Muscle of arm (tissue), 12 donors: ENCODE data around the gene USP24. TPM values are rescaled to one million over a fixed set of nuclear protein-coding genes. Genes with fewer than 3 reads are reported as not detected.
A peak's percentile ranks its signal among the peaks of the same experiment; 100 is the strongest.

Source experiments
- DNase-seq: peaks from one replicate; pipeline ENCODE4 v3.0.0-alpha.2; 2013
- polyA plus RNA-seq, 12 donors: library from polyadenylated mRNA; unstranded; fragments of 120-200 nt; gene quantifications; one replicate each; pipeline ENCODE4 v1.2.1, GENCODE V29; 2013; ENCODE audit not compliant: insufficient read length in 12 of 12

Gene USP24
- polyA plus RNA-seq, 12 donors: 27.3 to 68.2 (median 45.9) TPM; not detected in 1

- DNase-seq: no peak
Measured at GRCh38 chr1:55164906-55165305, 50.3 kb downstream of the USP24 start.

- no peak for DNase-seq
Measured at GRCh38 chr1:55159571-55159970, 55.6 kb downstream of the USP24 start.

- DNase-seq: no peak
Measured at GRCh38 chr1:55156608-55157007, 58.6 kb downstream of the USP24 start.

GRCh38 chr1:55156093-55156492 lies 59.1 kb downstream of the USP24 start:
- DNase-seq: no peak

DNA sequence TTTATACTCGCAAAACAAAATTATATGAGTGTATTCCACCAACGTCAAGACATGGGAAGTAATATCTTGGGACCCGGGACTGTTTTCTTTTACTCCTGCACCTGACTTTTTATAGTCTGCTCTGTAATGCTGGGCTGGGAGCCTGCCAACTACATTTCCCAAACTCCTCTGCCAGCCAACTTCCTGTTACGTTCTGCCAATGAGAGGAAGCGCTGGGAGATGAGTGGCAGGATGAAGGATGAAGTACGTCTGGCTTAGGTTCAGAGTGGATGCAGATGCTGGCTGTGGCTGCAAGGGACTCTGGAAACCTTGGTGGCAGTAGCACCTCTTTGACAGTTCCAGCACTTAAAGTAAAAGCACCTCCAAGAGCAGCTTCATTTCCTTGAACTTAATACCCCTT lies 59.6 kb downstream of the USP24 start:
- DNase-seq: peak; percentile 5

- DNase-seq: no peak
Measured at GRCh38 chr1:55154616-55155015, 60.5 kb downstream of the USP24 start.

DNA sequence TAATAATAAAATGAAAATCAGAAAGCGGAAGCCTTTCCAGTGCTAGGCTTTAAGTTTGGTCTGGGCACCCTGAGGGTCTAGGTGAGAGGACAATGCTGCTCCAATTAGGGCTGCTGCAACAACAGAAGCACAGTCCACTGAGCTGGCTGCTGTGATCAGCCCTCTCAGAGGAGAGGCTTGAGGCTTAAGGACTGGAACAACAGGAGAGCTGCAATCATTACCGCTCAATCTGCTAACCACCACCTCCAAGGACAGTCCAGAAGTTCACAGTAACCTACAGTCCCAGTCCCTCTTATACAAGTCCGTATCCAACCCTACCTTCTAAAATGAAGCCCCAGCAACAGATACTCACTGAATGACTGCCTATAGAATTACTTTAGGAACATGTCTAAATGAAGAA lies 62.1 kb downstream of the USP24 start:
- DNase-seq: no peak

DNA sequence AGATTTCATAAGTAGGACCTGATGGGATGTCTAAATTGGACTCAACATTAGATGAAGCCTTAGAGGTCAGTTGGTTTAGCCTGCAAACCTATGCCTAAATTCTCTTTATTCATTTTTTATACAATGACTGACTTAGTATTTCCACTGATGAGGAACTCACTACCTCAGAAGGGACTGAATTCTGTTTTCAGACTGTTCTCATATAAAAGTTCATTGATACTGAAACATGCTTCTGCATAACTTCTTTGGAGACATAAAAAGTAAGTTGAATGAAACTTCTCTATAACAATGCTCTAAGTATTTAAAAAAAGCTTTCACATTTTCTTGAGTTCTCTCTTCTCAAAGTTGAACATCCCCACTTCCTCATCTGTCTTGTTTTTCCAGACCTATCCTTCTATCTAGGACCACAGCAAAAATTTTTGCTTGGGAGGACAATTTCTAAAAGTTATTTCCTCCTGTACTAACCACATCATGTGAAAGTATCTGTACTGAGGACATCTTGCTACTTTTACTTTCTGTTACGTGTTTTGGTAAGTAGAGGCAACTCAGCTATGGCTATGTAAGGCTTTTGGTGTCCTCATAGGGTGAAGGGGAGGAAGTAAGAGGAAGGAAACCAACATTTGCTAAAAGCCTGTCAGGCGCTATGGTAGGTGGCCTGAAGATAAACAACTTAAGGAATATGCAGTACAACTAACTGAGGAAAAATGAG lies 64.1 kb downstream of the USP24 start:
- no peak for DNase-seq

GRCh38 chr1:55148676-55149075 lies 66.5 kb downstream of the USP24 start:
- no peak for DNase-seq

- DNase-seq: no peak
Measured at GRCh38 chr1:55147524-55147923, 67.6 kb downstream of the USP24 start.

DNA sequence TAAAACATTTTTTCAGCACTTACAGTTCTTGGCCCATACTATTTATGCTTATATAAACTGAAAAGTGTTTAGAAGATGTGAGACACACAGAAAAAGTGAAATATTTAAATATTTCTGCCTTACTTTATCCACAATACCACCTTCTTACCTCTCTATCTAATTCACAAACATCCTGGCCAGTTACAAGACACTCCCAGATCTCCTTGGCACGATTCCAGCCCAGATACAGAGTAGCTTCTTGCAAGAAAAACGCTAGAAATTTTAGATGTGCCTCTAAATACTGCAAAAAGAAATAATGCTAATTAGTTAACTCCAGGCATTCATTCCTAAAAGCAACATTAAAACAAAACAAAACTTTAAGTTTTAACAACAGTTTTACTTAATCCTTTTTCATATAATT lies 68.4 kb downstream of the USP24 start:
- peak; percentile 7 for DNase-seq

DNA sequence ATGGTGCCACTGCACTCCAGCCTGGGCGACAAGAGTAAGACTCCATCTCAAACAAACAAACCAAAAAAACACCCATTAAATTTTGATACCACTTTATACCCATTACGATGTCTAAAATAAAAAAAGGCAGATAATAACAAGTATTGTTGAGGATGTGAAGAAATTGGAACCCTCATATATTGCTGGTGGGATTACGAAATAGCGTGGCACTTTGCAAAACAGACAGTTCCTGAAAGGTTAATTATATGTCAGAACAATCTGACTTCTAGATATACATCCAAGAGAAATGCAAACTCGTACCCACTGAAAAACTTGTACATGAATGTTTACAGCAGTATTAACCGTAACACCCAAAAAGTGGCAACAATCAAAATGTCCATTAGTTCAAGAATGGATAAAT lies 70.3 kb downstream of the USP24 start:
- no peak for DNase-seq

DNA sequence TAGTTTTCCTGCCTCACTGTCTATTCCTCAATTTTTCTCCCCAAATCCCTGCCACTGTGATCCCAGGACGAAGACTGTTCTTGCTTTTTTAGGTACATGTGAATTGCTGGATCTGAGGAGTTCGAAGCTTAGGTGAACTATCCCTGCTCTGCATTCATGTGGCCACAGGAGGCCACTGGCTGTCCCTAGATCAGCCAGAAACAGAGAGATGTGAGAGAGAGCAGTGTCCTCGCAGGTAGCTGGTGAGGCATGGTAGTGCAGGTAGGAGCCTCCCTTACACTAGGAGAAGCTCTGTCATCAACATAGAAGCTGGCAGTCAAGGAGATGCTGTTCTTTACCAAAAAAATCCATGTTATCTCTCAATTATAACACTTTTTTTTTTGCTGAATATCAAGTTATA lies 71.5 kb downstream of the USP24 start:
- DNase-seq: no peak

- DNase-seq: no peak
Measured at GRCh38 chr1:55141295-55141893, 73.8 kb downstream of the USP24 start.

DNA sequence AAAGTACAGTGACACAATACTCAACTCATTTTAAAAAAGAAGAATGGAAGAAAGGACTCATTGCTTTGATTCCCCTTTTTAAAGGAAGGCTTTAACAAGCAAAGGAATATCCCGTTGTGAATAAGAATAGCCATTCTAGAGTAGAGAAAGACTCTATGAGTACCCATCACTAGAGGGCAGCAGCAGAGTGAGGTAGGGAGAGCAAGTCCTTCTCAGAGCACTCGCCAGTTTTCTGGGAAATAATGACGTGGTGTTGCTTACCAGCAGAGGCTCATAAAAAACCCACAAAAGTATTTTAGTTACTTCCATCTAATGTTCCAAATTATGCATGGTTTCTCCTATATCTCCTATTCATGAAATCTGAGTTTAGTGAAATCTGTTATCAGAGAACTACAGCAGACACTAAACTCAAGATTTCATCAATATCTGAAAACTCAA lies 74.6 kb downstream of the USP24 start:
- DNase-seq: peak; percentile 87

GRCh38 chr1:55140137-55140536 lies 75.0 kb downstream of the USP24 start:
- DNase-seq: no peak

DNA sequence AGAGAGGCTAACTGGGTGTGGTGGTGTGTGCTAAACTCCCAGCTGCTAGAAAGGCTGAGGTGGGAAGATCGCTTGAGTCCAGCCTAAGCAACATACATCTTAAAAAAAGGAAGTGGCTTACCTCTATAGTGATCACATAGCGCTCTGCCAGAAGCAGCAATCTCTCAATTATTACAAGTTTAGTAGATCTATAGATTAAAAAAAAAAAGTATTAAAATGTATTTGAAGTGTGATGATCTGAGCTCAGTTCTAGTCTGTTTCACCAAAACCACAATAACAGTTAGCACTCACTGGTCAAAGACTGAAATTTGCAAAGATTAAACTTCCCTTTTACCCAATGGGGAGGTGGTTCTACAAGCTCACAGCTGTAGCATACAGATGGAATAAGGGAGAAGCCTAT lies 76.3 kb downstream of the USP24 start:
- no peak for DNase-seq

- no peak for DNase-seq
Measured at GRCh38 chr1:55134152-55134808, 80.9 kb downstream of the USP24 start.

DNA sequence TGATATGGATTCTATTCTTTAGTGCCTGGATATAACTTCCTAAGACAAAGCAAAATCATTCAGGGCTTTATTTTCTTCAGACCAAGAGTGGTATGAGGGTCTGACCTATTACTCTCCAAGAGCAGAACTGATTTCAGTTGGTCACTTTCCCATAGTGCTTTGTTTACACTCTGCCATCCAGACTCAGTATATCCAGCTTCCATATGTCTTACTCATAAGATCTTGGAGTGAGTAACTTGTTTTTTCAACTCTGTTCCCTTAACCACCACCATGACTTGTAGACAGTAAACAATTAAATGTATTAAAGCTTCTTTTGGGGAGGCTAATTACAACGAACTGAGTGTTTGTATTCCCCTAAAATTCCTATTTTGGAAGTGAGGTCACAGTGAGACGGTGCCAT lies 83.4 kb downstream of the USP24 start:
- no peak for DNase-seq

GRCh38 chr1:55131218-55131617 lies 83.9 kb downstream of the USP24 start:
- DNase-seq: no peak

DNA sequence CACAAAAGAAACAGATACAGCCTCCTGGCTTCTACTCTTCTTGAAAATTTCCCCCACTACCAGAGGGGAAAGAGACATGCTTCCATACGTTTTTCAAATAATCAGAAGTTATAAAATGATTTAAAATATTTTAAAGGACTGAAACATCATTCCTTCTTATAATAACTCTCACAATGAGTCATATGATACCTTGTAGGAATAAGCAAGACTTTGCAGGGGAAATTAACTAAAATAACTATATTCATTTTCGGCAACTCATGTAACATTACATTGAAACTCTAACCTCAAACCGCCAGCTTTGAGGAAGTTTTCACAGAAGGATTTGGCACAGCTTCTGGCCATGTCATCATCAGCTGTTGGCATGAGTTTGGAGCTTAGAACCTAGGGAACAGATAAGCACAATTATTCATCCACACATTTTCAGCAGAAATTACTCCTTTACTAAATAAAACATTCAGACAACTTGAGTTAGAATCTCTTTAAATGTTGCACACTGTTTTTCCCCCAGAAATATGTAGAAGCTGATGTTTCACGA lies 85.9 kb downstream of the USP24 start:
- DNase-seq: no peak

DNA sequence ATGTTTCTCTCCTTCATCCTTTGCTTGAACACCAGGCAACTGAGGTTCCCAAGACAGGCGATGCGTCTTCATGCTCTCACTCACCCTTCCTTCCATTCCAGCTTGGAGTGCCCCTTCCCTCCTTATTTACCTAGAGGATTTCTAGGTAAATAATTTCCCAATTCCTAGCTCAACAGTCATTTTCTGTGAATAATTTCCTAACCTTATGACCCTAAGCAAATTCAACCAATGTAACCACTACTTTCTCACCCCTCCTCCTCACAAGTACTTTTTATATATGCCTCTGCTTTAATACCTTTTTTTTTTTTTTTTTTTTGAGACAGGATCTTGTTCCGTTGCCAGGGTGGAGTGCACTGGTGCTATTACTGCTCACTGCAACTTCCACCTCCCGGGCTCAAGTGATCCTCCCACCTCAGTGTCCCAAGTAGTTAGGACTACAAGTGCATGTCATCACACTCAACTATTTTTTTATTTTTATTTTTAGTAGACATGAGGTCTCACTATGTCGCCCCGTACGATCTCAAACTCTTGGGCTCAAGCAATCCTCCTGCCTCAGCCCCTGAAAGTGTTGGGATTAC lies 86.7 kb downstream of the USP24 start:
- no peak for DNase-seq
